HG03095 (cell line): ENCODE measurements around the gene LMTK2.

Experiments used
- ATAC-seq: cut with Tn5 transposase; IDR thresholded peaks from one replicate; pipeline ENCODE4 v1.9.1; 2021; ENCODE audit warnings: moderate library complexity; ENCODE audit not compliant: unreplicated experiment

LMTK2 gene

GRCh38 chr7:98106647-98107312 lies at the start of gene LMTK2:
Gene LMTK2, plus strand, starts transcription at chr7:98106862. Its CDS starts 316 bp downstream, at chr7:98107178.
- ATAC-seq, result peak; percentile 99

- no peak for ATAC-seq
These were observed 49.5 kb upstream of the LMTK2 start for GRCh38 chr7:98057157-98057556.

GRCh38 chr7:98058186-98058585 lies 48.5 kb upstream of the LMTK2 start:
- ATAC-seq, result no peak

- no peak for ATAC-seq
These were observed 42.4 kb upstream of the LMTK2 start for GRCh38 chr7:98064233-98064632.

GRCh38 chr7:98066208-98066607 lies 40.5 kb upstream of the LMTK2 start:
- ATAC-seq, result no peak

- ATAC-seq, result no peak
These were observed 39.6 kb upstream of the LMTK2 start for GRCh38 chr7:98066934-98067507.

- no peak for ATAC-seq
These were observed 33.6 kb upstream of the LMTK2 start for GRCh38 chr7:98073047-98073446.

- no peak for ATAC-seq
These were observed 30.9 kb upstream of the LMTK2 start for GRCh38 chr7:98075801-98076200.

- ATAC-seq, result no peak
These were observed 28.9 kb upstream of the LMTK2 start for GRCh38 chr7:98077762-98078161.

GRCh38 chr7:98078197-98078870 lies 28.3 kb upstream of the LMTK2 start:
- ATAC-seq, result no peak

- no peak for ATAC-seq
These were observed 26.6 kb upstream of the LMTK2 start for GRCh38 chr7:98079891-98080648.

GRCh38 chr7:98081319-98081718 lies 25.3 kb upstream of the LMTK2 start:
- ATAC-seq, result no peak

- no peak for ATAC-seq
These were observed 22.0 kb upstream of the LMTK2 start for GRCh38 chr7:98084631-98085030.

- no peak for ATAC-seq
These were observed 21.0 kb upstream of the LMTK2 start for GRCh38 chr7:98085674-98086073.

- ATAC-seq, result no peak
These were observed 20.4 kb upstream of the LMTK2 start for GRCh38 chr7:98086281-98086718.

GRCh38 chr7:98088109-98088508 lies 18.6 kb upstream of the LMTK2 start:
- ATAC-seq, result no peak

GRCh38 chr7:98090116-98090515 lies 16.5 kb upstream of the LMTK2 start:
- no peak for ATAC-seq

- ATAC-seq, result no peak
These were observed 15.6 kb upstream of the LMTK2 start for GRCh38 chr7:98091061-98091460.

- ATAC-seq, result no peak
These were observed 15.1 kb upstream of the LMTK2 start for GRCh38 chr7:98091523-98091922.

GRCh38 chr7:98097042-98097645 lies 9.5 kb upstream of the LMTK2 start:
- no peak for ATAC-seq

- ATAC-seq, result no peak
These were observed 6.6 kb upstream of the LMTK2 start for GRCh38 chr7:98100088-98100487.
